NCI-H146 (cell line): ENCODE data around the gene MMRN2.
A peak's percentile ranks its signal among the peaks of the same experiment; 100 is the strongest.
"Not testable (repeated sequence)": the region's sequence is repeated elsewhere in the genome, so short reads cannot be mapped to it uniquely, and the experiment has no call there.

Experiments
- DNase-seq: peaks from one replicate; lab custom pipeline; 2025; lab: John Stamatoyannopoulos, UW

Gene MMRN2, protein sequence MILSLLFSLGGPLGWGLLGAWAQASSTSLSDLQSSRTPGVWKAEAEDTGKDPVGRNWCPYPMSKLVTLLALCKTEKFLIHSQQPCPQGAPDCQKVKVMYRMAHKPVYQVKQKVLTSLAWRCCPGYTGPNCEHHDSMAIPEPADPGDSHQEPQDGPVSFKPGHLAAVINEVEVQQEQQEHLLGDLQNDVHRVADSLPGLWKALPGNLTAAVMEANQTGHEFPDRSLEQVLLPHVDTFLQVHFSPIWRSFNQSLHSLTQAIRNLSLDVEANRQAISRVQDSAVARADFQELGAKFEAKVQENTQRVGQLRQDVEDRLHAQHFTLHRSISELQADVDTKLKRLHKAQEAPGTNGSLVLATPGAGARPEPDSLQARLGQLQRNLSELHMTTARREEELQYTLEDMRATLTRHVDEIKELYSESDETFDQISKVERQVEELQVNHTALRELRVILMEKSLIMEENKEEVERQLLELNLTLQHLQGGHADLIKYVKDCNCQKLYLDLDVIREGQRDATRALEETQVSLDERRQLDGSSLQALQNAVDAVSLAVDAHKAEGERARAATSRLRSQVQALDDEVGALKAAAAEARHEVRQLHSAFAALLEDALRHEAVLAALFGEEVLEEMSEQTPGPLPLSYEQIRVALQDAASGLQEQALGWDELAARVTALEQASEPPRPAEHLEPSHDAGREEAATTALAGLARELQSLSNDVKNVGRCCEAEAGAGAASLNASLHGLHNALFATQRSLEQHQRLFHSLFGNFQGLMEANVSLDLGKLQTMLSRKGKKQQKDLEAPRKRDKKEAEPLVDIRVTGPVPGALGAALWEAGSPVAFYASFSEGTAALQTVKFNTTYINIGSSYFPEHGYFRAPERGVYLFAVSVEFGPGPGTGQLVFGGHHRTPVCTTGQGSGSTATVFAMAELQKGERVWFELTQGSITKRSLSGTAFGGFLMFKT

DNA sequence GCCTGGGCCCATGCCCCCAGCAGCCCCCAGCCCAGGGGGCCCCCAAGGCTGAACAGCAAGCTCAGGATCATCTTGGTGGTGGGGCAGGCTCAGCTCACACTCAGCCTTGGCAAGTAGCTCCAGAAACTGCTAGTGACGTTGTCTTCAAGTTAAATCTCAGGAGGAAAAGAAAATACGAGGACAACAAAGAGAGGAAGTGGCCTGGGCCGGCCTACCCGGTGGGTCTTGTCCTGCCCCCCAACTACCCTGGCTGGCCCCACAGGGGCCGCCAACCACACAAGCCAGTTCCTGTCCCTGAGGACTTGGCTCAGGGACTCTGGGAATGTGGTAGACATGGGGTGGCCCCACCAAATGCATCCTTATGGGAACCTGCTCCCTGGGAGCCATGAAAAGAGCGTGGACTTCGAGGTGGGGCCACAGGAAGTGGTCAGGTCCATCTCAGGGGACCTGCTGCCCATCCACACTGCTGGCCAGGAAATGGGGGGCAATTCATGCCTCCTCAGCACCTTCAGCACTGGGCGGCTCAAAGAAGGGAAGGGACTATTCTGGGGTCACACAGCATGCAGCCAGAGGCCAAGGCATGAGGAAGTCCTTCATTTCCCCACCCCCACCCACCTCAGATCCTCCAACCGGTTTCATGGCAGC, at the start of gene MMRN2:
Gene MMRN2 (minus strand): TSS at position 145 of the 645 bp plus-strand sequence. CDS start 74 bp downstream, at position 71.
- no peak for DNase-seq

DNA sequence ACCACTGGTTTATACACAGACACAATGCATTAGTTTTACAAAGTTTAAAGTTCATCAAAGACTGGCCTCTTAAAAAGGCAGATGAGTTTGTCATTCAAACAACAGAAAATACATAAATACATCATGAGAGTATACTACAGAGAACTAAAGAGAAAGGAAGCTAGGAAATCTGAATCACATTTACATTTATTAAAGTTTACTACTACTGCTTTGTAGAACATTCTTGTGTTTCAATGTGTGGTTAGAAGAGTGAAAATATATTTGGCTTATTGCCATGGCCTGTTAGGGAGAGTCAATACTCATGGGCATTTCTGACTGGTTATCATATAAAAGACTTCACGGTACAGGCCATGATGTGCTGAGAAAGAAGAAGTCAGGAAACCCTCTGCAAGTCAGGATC, 49.7 kb upstream of the MMRN2 start:
- not testable (repeated sequence) for DNase-seq

DNA sequence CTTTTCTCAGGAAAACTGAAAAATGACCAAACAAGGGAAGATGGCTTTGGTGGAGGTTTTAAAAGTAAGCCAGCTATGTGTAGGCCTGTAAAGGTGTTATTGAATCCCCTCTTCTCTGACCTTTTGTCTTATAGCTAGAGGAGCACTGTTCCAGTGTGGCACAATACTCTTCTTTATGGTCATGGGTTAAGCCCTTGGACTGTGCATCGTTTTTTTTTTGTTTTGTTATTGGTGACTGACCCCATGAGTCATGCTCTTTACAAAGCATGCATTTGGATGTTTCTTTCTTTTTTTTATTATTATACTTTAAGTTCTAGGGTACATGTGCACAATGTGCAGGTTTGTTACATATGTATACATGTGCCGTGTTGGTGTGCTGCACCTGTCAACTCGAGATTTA, 43.1 kb upstream of the MMRN2 start:
- no peak for DNase-seq

DNA sequence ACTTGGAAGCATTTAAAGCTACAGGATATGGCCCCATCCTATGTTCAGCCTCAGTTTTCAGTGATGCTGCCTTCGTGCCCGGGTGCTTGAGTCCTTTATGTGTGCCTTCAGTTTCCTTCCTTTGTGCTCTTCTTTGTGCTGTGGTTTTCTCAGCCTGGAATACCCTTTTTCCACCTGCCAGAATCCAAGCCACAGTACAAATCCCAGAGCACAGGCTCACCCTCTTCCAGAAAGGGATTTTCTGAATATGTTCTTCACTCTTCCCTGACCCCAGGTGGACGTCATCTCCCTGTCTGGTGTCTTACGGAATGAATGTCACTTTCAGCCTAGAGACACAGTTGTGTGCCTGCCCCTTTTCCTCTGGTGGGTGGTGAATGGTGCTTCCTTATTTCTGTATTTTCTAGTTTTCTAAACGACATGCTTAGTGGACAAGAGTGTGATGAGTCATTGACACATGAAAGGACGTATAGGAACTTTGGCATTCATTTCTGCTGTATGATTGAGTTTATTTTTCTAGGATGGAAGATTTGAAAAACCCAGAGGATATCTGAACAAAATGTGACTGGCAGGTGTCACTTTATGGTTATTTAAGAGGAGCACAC, 42.5 kb upstream of the MMRN2 start:
- DNase-seq = not testable (repeated sequence)

DNA sequence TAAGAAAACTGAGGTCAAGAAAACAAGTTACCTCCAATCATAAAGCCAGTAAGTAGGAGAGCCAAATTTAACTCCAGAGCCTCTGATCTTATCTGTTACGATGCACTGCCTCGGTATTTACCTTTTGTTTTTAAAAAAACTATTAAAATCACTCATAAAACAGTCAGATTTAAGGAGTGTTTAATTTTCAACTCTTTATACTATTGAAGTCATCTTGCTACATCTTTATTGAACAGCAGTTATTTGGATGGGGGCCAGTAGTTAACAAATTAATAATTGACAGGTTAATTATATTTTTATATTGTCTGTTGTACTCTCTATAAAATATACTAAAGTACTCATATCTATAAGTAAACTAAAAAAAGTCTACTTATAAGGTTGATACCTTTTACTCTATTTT, 35.5 kb upstream of the MMRN2 start:
- no peak for DNase-seq

DNA sequence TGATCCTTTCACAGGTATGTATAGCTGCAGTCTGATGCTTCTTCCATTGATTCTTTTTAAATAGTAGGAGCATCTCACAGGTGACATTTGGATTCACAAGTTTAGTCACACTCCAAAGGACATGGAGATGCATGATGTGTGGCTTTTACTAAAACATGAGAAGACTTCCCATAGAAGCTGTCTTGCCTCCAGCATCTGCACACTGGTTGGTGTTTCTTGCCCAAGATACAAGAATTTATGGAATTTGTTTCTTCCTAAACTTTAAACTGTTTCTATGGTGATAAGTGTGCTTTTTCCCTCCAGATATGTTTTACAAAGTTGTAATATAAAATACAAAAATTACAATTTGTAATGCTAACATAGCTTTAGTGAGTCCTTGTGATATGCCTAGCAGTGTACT, 35.0 kb upstream of the MMRN2 start:
- DNase-seq = no peak

DNA sequence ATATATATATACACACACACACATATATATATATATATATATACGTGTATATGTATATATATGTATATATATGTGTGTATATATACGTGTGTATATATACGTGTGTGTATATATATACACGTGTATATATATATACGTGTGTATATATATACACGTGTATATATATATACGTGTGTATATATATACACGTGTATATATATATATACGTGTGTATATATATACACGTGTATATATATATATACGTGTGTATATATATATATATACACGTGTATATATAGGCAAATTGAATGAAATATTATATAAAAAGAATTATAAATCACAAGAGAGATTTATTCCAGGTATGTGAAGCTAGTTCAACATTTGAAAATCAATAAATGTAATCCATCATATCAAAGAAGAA, 33.9 kb upstream of the MMRN2 start:
- not testable (repeated sequence) for DNase-seq

DNA sequence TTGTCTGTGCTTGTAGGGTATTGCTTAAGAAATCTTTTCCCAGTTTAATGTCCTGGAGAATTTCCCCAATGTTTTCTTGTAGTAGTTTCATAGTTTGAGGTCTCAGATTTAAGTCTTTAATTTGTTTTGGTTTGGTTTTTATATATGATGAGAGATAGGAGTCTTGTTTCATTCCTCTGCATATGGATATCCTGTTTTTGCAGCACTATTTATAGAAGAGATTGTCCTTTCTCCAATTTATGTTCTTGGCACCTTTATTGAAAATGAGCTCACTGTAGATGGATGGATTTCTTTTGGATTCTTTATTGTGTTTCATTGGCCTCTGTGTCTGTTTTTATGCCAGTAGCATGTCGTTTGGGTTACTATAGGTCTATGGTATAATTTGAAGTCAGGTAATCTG, 31.1 kb upstream of the MMRN2 start:
- no peak for DNase-seq

DNA sequence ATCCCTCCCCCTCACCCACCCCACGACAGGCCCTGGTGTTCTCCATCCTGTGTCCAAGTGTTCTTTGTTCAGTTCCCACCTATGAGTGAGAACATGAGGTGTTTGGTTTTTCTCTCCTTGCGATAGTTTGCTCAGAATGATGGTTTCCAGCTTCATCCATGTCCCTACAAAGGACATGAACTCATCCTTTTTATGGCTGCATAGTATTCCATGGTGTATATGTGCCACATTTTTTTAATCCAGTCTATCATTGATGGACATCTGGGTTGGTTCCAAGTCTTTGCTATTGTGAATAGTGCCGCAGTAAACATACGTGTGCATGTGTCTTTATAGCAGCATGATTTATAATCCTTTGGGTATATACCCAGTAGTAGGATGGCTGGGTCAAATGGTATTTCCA, 27.1 kb upstream of the MMRN2 start:
- DNase-seq = not testable (repeated sequence)

DNA sequence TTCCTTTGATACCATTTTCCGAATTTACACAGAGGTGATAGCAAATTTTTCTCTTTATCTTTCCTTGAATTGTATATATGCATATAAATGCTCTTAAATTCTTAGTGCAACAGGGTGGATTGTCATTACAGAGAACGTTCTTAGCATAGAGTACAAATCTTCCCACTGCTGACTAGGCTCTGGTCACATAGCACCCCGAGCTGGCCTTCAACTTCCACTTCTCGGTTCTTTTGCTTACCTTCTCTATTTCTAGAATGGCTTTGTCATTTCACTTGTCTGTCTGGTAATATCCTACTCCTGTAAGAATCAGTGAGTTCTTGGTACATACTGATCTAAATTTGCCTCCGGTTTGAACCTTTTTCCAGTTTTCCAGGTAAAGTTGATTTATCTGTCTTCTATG, 24.3 kb upstream of the MMRN2 start:
- no peak for DNase-seq

DNA sequence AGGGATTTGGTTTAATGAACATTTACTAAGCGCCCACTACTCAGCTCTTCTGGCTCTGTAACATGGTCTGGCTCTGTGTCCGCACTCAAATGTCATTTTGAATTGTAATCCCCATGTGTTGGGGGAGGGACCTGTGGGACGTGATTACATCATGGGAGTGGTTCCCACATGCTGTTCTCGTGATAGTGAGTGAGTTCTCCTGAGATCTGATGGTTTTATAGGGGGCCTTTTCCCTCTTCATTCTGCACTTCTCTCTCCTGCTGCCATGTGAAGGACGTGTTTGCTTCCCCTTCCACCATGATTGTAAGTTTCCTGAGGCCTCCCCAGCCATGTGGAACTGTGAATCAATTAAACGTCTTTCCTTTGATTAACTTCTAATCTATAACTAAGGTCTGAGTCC, 23.6 kb upstream of the MMRN2 start:
- not testable (repeated sequence) for DNase-seq

DNA sequence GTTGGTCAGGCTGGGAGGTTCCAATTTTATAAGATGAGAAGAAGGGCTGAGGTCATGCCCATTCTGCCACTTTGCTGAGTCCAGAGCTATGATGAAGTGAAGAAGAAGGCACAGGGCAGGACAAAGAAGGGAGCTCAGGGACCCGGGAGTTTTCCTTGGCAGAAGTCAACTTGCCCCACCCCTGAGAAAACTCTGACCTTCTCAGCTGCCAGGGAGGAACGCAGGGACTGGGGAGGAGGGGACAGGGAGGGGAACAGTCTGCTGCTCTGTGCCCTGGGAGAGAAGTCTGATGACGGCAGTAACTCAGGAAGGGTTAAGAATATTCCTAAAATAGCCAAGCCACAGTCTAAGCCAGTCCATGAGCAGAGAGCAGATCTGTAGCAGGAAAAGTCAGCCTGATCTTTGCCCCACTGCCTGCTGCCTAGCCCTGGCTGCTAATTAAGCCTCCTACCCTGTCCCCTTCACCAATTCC, 22.6 kb upstream of the MMRN2 start:
- DNase-seq = no peak

DNA sequence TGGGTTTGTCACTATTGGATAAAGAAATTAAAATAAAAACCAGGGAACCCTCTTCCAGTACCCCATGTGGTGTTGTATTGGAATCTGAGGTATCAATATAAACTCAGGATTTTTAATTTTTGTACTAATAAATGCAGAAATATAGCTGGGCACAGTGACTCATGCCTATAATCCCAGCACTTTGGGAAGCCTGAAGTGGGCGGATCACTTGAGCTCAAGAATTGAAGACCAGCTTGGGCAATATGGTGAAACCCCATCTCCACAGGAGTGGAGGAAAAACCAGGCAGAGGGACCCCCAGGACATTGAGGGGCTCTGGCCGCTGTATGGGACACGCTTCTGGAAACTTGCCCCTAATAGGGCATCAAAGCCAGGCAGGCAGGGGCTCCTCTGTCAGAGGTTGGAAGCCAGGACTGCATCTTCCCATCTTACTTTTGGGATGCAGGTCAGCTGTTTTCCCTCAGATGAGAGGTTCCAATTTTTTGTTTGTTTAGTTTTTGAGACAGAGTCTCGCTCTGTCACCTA, 21.9 kb upstream of the MMRN2 start:
- no peak for DNase-seq

DNA sequence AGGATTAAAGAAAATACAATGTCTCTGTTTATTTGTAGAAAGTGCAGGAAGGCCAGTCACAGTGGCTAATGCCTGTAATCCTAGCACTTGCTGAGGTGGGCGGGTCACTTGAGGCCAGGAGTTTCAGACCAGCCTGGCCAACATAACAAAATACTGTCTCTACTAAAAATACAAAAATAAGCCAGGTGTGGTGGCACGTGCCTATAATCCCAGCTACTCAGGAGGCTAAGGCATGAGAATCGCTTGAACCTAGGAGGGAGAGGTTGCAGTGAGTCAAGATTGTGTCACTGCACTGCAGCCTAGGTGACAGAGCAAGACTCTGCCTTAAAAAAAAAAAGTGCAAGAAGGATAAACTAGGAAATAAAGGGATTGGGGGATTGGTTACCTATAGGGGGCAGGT, 21.0 kb upstream of the MMRN2 start:
- not testable (repeated sequence) for DNase-seq

DNA sequence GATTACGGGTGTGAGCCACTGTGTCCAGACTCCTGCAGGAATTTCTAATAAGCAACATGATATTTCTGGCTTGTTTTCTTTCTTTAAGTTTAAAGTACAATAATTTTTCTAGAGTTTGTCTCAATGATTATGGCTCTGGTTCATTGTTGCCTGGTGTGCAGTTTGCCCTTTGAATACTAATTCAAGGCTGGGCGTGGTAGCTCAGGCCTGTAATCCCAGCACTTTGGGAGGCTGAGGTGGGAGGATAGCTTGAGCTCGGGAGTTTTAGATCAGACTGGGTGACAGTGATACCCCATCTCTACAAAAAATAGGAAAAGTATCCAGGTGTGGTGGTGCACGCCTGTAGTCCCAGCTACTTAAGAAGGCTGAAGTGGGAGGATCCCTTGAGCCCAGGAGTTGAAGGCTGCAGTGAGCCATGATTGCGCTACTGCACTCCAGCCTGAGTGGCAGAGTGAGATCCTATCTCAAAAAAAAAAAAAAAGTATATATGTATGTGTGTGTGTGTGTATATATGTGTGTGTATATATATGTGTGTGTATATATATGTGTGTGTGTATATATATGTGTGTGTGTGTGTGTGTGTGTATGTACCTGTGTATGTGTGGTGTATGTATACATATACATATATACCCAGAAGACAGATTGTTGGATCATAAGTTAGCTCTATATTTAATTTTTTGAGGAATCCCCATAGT, 19.1 kb upstream of the MMRN2 start:
- DNase-seq = no peak

DNA sequence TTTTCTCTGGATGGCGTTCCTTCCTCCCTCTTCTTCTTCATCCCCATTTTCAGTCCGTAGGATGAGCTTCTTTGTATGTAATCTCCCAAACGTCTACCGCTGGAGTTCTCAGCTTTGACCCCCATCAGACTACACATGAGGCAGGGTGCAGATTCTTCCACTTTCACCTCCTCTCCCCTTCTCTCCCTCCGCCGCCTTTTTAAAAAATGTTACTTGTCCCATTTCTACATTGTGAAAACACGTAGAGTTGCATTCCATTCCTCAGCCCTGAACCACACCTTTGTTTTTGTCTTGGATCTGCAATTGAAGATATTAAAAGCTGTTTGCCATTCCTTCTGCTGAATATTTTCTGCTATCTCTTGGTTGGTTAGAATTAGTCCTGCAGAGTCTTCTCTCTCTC, 17.1 kb upstream of the MMRN2 start:
- no peak for DNase-seq

DNA sequence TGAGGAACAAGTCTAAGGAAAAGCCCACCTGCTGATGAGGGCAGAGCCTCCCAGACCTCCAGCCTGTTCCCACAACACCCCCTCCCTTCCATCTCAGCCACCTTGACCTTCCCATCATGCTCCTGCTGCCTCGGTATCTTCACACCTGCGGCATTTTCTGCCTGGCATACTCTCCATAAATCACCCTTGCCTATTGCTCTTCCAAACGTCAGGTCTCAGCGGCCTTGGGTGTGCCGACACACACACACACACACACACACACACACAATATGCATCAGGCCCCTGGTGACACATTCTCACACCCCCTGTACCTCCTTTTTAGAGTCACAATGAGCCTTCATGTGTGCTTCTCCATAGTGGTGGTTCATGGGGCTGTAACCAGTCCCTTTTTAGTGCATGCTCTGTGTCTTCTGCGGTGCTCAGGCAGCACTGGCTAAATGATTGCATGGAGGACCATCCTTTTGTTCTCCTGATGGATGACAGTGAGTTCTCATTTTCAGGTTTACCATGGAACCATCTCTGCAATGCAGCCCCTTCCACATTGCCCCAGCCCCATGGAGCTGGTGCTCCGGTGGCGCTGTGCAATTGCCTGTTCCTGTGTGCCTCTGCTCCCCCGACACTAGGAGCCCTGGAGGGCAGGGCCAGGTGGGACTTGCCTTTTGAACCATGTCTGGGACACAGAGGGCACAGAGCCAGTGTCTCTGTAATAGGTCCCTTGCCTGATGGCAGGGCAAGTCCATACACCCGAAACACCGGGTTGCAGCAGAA, 15.4 kb upstream of the MMRN2 start:
- no peak for DNase-seq

DNA sequence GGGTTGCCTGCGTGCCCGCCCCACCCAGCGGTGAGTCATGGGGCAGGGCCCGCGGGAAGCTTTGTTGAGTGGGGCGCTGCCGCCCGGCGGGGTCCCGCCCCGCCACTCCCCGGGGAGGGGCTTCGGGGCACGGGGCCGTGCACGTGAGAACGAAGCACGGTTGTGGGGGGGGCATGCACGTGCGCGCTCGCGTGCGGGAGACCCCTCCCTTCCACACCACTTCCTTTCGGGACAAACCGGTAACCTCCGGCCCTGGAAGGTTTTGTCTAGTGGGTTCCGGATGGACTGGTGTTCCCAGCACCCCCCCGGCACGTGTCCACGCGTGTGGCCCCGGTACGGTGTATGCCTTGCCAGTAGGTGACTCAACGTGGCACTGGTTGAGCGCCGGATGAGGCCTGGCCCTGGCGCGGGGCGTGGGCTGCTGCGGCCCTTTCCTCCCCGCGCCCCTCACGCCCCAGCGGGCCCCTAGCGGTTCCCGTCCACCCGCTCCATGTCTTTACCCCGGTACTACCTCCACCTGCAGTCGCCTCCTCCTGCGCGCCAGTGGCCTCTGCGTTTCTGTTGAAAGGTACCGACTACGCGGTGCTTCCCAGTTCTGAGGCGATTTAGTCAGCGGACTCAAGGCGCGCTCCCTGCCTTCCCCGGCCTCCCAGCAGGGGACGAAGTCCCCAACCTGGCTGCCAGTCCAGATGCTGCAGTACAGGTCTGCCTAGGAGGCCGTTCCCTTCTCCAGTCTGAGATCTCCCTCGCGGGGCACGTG, 14.0 kb upstream of the MMRN2 start:
- DNase-seq = peak; percentile 90

DNA sequence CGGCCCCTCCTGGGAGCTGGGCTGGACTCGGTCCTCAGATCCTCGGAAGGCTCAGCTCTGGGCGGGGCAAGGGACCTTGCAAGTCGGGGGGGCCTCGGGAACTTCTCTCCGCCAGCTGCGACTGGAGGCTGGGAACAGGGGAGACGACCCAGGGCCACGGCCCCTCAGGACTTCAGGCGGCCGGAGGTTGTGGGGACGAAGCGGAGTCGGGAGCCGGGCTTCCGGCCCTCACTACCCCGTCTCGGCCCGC, 13.5 kb upstream of the MMRN2 start:
- no peak for DNase-seq
